Right lobe of liver (tissue), 6 donors: ENCODE data around the gene ZYG11B. TPM values are rescaled to one million over a fixed set of nuclear protein-coding genes. Genes with fewer than 3 reads are reported as not detected.
"Not testable (repeated sequence)": the region's sequence is repeated elsewhere in the genome, so short reads cannot be mapped to it uniquely, and the experiment has no call there.

ENCODE experiments used
- ATAC-seq, 4 donors: fragments of 200-7000 bp; cut with Tn5 transposase; one replicate each; pipeline ENCODE4 v1.9.1; 2020; ENCODE audit warnings: mild to moderate bottlenecking in 4 of 4, moderate library complexity in 4 of 4
- DNase-seq, 3 donors: peaks; one replicate each; pipeline ENCODE4 v3.0.0-alpha.2; 2020
- H3K27ac ChIP-seq, 3 donors: fragments of 200-600 bp; one replicate each; pipeline ENCODE4 v1.8.0; 2022
- H3K27me3 ChIP-seq, 2 donors: fragments of 200-600 bp; one replicate each; pipeline ENCODE4 v1.8.0; 2022
- H3K36me3 ChIP-seq, 4 donors: fragments of 200-600 bp; sonication (generic) in 1 of 4; one replicate each; pipeline versions ENCODE4 v1.5.1 to v1.8.0; 2017 to 2022; ENCODE audit warnings: control low read depth in 1 of 4
- H3K4me1 ChIP-seq, 4 donors: fragments of 200-600 bp; sonication (generic) in 1 of 4; one replicate each; pipeline versions ENCODE4 v1.5.1 to v1.8.0; 2017 to 2022; ENCODE audit warnings: control low read depth in 1 of 4
- H3K4me3 ChIP-seq, 3 donors: fragments of 200-600 bp; one replicate each; pipeline ENCODE4 v1.8.0; 2022
- H3K9me3 ChIP-seq, 4 donors: fragments of 200-600 bp; sonication (generic) in 1 of 4; one replicate each; pipeline versions ENCODE4 v1.5.1 to v1.8.0; 2017 to 2022; ENCODE audit warnings: control low read depth in 1 of 4
- CTCF ChIP-seq, 4 donors: fragments of 200-600 bp in 3 of 4; fragments of 450-650 bp in 1 of 4; IDR thresholded peaks; one replicate each; pipeline versions ENCODE4 v1.5.1 to v1.8.0; 2016 to 2022; ENCODE audit warnings: antibody characterized with exemption in 4 of 4, mild to moderate bottlenecking in 2 of 4
- POLR2A ChIP-seq: fragments of 450-650 bp; IDR thresholded peaks from one replicate; pipeline ENCODE4 v1.6.1; 2017; ENCODE audit warnings: antibody characterized with exemption, mild to moderate bottlenecking
- WGBS: methylation state at CpG from one replicate; pipeline ENCODE4 v1.1.6; 2018; ENCODE audit warnings: low coverage, low lambda C conversion rate; ENCODE audit not compliant: insufficient coverage; ENCODE audit errors: missing lambda C conversion rate; 5-methylcytosine and 5-hydroxymethylcytosine counted together
- intact Hi-C, 2 donors: fragments of 100-400 bp; cut with DNase I; formaldehyde crosslinking; loops; one replicate each; pipeline versions ENCODE4 v1.11.2 to v1.14.1; 2022
- total RNA-seq, 6 experiments: library from RNA; depleted of rRNA in 2 of 6; stranded (reverse); fragments of >200 nt in 2 of 6; fragmentation: NEBNext Ultra II Directional in 3 of 6; extraction: Animal tissue kit (Norgen Biotek cat#: 25700) in 3 of 6; gene quantifications; one replicate each; pipeline versions ENCODE4 v1.1.0 to v1.2.4, GENCODE V29; 2016 to 2023
- donor health status: DM: no; HTN: yes; CAD: no.
- donor health status: DM: no; HTN: no; CAD: no.
- donor health status: DM: no; HTN: no; CAD: no.
- donor health status: DM: no; HTN: yes; CAD: no.
- donor health status: DM: no; HTN: yes; CAD: no.

Gene ZYG11B
- total RNA-seq, 6 experiments from 2014 or later: 17.7 to 39.2 (median 30.9) TPM

DNA sequence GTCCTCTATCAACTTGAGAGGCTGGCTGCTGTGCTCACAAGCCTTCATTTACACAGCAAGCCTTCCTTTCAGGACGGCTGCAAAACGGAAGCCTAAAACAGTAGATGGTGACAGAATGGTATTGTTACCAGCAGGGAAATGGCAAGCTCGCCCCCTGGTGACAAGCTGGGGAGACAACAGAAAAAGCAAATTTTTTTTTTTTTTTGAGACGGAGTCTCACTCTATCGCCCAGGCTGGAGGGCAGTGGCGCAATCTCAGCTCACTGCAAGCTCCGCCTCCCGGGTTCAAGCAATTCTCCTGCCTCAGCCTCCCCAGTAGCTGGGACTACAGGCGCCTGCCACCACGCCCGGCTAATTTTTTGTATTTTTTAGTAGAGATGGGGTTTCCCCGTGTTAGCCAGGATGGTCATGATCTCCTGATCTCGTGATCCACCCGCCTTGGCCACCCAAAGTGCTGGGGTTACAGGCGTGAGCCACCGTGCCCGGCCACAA lies 39.9 kb upstream of the ZYG11B start:
- ATAC-seq: peak; percentile 88 to 96 (median 89)
- not testable (repeated sequence) for H3K4me1 ChIP-seq, H3K27me3 ChIP-seq, H3K4me3 ChIP-seq, H3K27ac ChIP-seq, H3K9me3 ChIP-seq
- WGBS: 56% methylated on average over 10 of the region's 17 CpGs
- peak; percentile 67 to 71 (median 68) for DNase-seq
- peak; percentile 63 to 79 (median 70) for TF ChIP-seq CTCF (IDR thresholded peaks at IDR 0.05)
- intact Hi-C loops: loop anchor here in 1 of 2 donors (10.0 kb wide), 1 partner anchor 282 kb away; the partner anchor contains the start of genes ORC1 and PRPF38A
- peaks cover 0 to 30% (median 5%) of the 10 kb centered on the region in 4 donors for H3K36me3 ChIP-seq

GRCh38 chr1:52686830-52687229 lies 39.4 kb upstream of the ZYG11B start:
- TF ChIP-seq POLR2A: no peak
- TF ChIP-seq CTCF (IDR thresholded peaks at IDR 0.05): no peak
- peaks cover 0 to 36% (median 5%) of the 10 kb centered on the region in 4 donors for H3K36me3 ChIP-seq
- no peak overlapping the region for H3K27ac ChIP-seq
- DNase-seq (peak in 1 of 3 donors; percentile 8), ATAC-seq (no peak)
- H3K4me3 ChIP-seq: no peak overlapping the region
- intact Hi-C loops: loop anchor here in 1 of 2 donors (10.0 kb wide), 1 partner anchor 282 kb away; the partner anchor contains the start of genes ORC1 and PRPF38A
- no peaks in the 10 kb centered on the region for H3K27me3 ChIP-seq
- H3K9me3 ChIP-seq: no peaks in the 10 kb centered on the region
- no peaks in the 10 kb centered on the region for H3K4me1 ChIP-seq
- WGBS: 100% methylated on average over 1 of the region's 5 CpGs

DNA sequence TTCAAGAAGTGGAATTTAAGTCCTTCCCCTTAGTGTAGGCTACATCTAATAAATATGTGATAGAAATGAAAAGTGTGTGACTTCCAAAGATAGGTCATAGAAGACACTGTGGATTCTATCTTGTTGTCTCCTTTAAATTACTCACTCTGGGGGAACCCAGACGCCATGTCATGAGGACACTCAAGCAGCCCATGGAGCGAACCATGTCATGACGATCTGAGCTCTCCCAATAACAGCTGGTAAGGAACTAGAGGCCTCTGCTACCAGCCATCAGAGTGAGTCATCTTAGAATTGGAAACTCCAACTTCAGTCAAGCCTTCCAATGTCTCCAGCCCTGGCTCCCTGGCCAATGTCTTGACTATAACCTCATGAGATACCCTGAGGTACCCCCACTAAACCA lies 34.4 kb upstream of the ZYG11B start:
- intact Hi-C loops: no loop called here
- Histone ChIP-seq H3K36me3 (peaks cover 0 to 42% (median 4%) of the 10 kb centered on the region in 4 donors), H3K4me1 (peaks cover 0 to 4% (median 0%) of the 10 kb centered on the region in 4 donors), H3K4me3 (no peak overlapping the region), H3K9me3 (no peaks in the 10 kb centered on the region), H3K27ac (no peak overlapping the region), H3K27me3 (no peaks in the 10 kb centered on the region)
- DNase-seq: no peak
- TF ChIP-seq CTCF (IDR thresholded peaks at IDR 0.05): no peak
- no peak for TF ChIP-seq POLR2A
- 100% methylated on average over 2 of the region's 3 CpGs for WGBS
- no peak for ATAC-seq

- Histone ChIP-seq H3K27ac (no peak overlapping the region), H3K4me1 (peaks cover 0 to 9% (median 0%) of the 10 kb centered on the region in 4 donors), H3K36me3 (peaks cover 0 to 33% (median 1%) of the 10 kb centered on the region in 4 donors), H3K9me3 (no peaks in the 10 kb centered on the region), H3K27me3 (no peaks in the 10 kb centered on the region), H3K4me3 (no peak overlapping the region)
- DNase-seq (peak in 1 of 3 donors; percentile 22), ATAC-seq (no peak)
- TF ChIP-seq CTCF (IDR thresholded peaks at IDR 0.05) (no peak), POLR2A (no peak)
- intact Hi-C loops: no loop called here
- WGBS: 44% methylated on average over 3 of the region's 4 CpGs
These were observed 33.6 kb upstream of the ZYG11B start for GRCh38 chr1:52692697-52693096.

GRCh38 chr1:52693351-52693750 lies 32.9 kb upstream of the ZYG11B start:
- H3K4me1 ChIP-seq, H3K27me3 ChIP-seq, H3K9me3 ChIP-seq, H3K4me3 ChIP-seq, ATAC-seq, intact Hi-C loops, H3K27ac ChIP-seq: not testable (repeated sequence)
- H3K36me3 ChIP-seq: peaks cover 0 to 28% (median 0%) of the 10 kb centered on the region in 4 donors
- DNase-seq: peak in 1 of 3 donors; percentile 15
- WGBS: 96% methylated on average over 10 of the region's 10 CpGs
